H1 (cell line): ENCODE results near the gene SLC15A3. TPM values are rescaled to one million over a fixed set of nuclear protein-coding genes. Genes with fewer than 3 reads are reported as not detected.

ENCODE experiments used
- CTBP2 ChIP-seq: IDR thresholded peaks from 2 replicates; pipeline ENCODE4 v1.7.0; 2011; ENCODE audit warnings: borderline replicate concordance, mild to moderate bottlenecking, moderate library complexity, mixed read lengths, low read length; ENCODE audit not compliant: insufficient read depth, insufficient read length
- KDM5A ChIP-seq: fragments of 200-600 bp; IDR thresholded peaks from 2 replicates; pipeline ENCODE4 v1.7.1; 2012; ENCODE audit warnings: mild to moderate bottlenecking, low read length, inconsistent platforms, mixed read lengths
- TBP ChIP-seq: IDR thresholded peaks from 2 replicates; pipeline ENCODE4 v1.6.1; 2011; ENCODE audit warnings: low read depth, low read length, improper control_type of control experiment
- YY1 ChIP-seq: IDR thresholded peaks from 2 replicates; pipeline ENCODE4 v1.6.1; 2011; ENCODE audit warnings: low read depth, mild to moderate bottlenecking, low read length
- polyA plus RNA-seq, 7 experiments: library from polyadenylated mRNA; depleted of rRNA in 3 of 7; stranded (reverse) in 5 of 7; unstranded in 2 of 7; fragments of >200 nt in 5 of 7; fragments of 200-250 nt in 2 of 7; gene quantifications; 1 replicate in 5 of 7; 2 replicates in 1 of 7; 4 replicates in 1 of 7; pipeline versions ENCODE4 v1.2.1 to v1.2.3, GENCODE V29; 2011 to 2013; ENCODE audit warnings: missing spikeins in 2 of 7, mixed read lengths in 2 of 7
- total RNA-seq: library from RNA; stranded (reverse); fragmentation: NEBNext Ultra II Directional; extraction: Animal tissue kit (Norgen Biotek cat#: 25700); gene quantifications from 2 replicates; pipeline ENCODE4 v1.2.1, GENCODE V29; 2021

The SLC15A3 gene
- total and polyA plus RNA-seq, 2 of the 8 experiments (the other 6 are each of a cell fraction or from before 2014, with no cell fraction given), result 25.8 to 31.0 TPM

GRCh38 chr11:60917267-60917666 is 34.7 kb downstream of the SLC15A3 start (continued):
- TF ChIP-seq CTBP2 (no peak), YY1 (no peak), TBP (no peak), KDM5A (no peak)
